ENCODE measurements around the gene CEACAM5.

Gene CEACAM5

DNA sequence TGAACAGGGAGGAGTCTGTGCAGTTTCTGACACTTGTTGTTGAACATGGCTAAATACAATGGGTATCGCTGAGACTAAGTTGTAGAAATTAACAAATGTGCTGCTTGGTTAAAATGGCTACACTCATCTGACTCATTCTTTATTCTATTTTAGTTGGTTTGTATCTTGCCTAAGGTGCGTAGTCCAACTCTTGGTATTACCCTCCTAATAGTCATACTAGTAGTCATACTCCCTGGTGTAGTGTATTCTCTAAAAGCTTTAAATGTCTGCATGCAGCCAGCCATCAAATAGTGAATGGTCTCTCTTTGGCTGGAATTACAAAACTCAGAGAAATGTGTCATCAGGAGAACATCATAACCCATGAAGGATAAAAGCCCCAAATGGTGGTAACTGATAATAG is 63.0 kb downstream of the CEACAM5 start:
- H3K4me3 ChIP-seq (ENCODE audit: low read length), result no peak overlapping the region
- TF ChIP-seq ZNF274 (IDR thresholded peaks at IDR 0.05; ENCODE audit: low read depth, low read length), result no peak

DNA sequence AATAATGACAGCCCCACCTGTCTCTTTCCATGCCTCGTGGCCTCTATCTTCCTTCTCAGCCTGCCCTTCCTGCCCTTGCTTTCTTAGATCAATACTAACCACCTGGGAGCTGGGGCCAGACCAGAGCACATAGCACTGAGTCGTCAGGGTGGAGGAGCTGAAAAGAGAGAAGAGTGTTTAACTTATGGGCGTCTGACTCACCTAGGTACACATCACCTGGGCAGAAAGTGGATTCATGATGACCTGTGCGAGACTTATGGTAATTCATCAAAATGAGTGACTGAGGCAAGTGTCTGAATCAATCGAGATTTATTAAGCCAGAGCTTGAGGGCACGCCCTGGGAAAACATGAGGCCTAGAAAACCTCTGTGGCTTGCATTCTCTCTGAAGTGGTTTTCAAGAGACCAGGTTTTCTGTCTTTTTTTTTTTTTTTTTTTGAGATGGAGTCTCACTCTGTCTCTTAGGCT is 66.1 kb downstream of the CEACAM5 start:
- TF ChIP-seq ZNF274 (IDR thresholded peaks at IDR 0.05; ENCODE audit: low read depth, low read length), result no peak
- H3K4me3 ChIP-seq (ENCODE audit: low read length), result no peak overlapping the region

- TF ChIP-seq ZNF274 (IDR thresholded peaks at IDR 0.05; ENCODE audit: low read depth, low read length), result no peak
- no peak overlapping the region for H3K4me3 ChIP-seq (ENCODE audit: low read length)
Measured at GRCh38 chr19:41776700-41777099, 68.3 kb downstream of the CEACAM5 start.
